Hepatocyte (in vitro differentiated cells): Measurements from ENCODE around the gene KRTAP19-6. TPM values are rescaled to one million over a fixed set of nuclear protein-coding genes. Genes with fewer than 3 reads are reported as not detected.

Source experiments
- DNase-seq: peaks from one replicate; pipeline ENCODE4 v3.0.0-alpha.2; 2016; ENCODE audit warnings: low spot score
- H2AFZ ChIP-seq: fragments of 200-600 bp; sonication (generic); 2 replicates; pipeline ENCODE4 v1.6.0; 2016; ENCODE audit warnings: antibody characterized with exemption, mild to moderate bottlenecking
- H3K27ac ChIP-seq: fragments of 200-600 bp; sonication (generic); 2 replicates; pipeline ENCODE4 v1.5.1; 2016; ENCODE audit warnings: mild to moderate bottlenecking
- H3K27me3 ChIP-seq: fragments of 200-600 bp; sonication (generic); 2 replicates; pipeline ENCODE4 v1.6.1; 2016
- H3K36me3 ChIP-seq: fragments of 200-600 bp; sonication (generic); replicated peaks from 2 replicates; pipeline ENCODE4 v1.5.1; 2016; ENCODE audit warnings: low read depth; ENCODE audit not compliant: insufficient read depth
- H3K4me1 ChIP-seq: fragments of 200-600 bp; sonication (generic); 2 replicates; pipeline ENCODE4 v1.5.1; 2016; ENCODE audit warnings: mild to moderate bottlenecking, moderate library complexity; ENCODE audit not compliant: insufficient read depth
- H3K4me2 ChIP-seq: fragments of 200-600 bp; sonication (generic); 2 replicates; pipeline ENCODE4 v1.6.0; 2016
- H3K4me3 ChIP-seq: fragments of 200-600 bp; sonication (generic); 2 replicates; pipeline ENCODE4 v1.5.1; 2016; ENCODE audit warnings: mild to moderate bottlenecking
- H3K79me2 ChIP-seq: fragments of 200-600 bp; sonication (generic); 2 replicates; pipeline ENCODE4 v1.6.0; 2017; ENCODE audit warnings: mild to moderate bottlenecking
- H3K9me2 ChIP-seq: fragments of 200-600 bp; sonication (generic); replicated peaks from 2 replicates; pipeline ENCODE4 v1.6.0; 2017; ENCODE audit warnings: mild to moderate bottlenecking; ENCODE audit not compliant: insufficient read depth
- H3K9me3 ChIP-seq: fragments of 200-600 bp; sonication (generic); 2 replicates; pipeline ENCODE4 v1.5.1; 2016; ENCODE audit warnings: low read depth, mild to moderate bottlenecking
- H4K20me1 ChIP-seq: fragments of 200-600 bp; sonication (generic); 2 replicates; pipeline ENCODE4 v1.6.0; 2016; ENCODE audit warnings: mild to moderate bottlenecking; ENCODE audit not compliant: insufficient read depth, poor library complexity, severe bottlenecking
- EZH2 ChIP-seq: fragments of 200-600 bp; sonication (generic); IDR thresholded peaks from 2 replicates; pipeline ENCODE4 v1.6.1; 2016; ENCODE audit warnings: antibody characterized with exemption, mild to moderate bottlenecking, borderline replicate concordance
- WGBS: methylation state at CpG from one replicate; pipeline ENCODE4 v1.1.6; 2016; ENCODE audit warnings: low lambda C conversion rate; ENCODE audit errors: missing lambda C conversion rate; 5-methylcytosine and 5-hydroxymethylcytosine counted together
- polyA plus RNA-seq: library from polyadenylated mRNA; unstranded; fragments of >200 nt; fragmentation: Nextera tagmentation; extraction: Ambion mirVana; gene quantifications from 2 replicates; pipeline ENCODE4 v1.2.1, GENCODE V29; 2016
- small RNA-seq: library from RNA; depleted of rRNA; stranded (forward); fragments of <200 nt; gene quantifications from one replicate; pipeline ENCODE3, GENCODE V24; 2014
- total RNA-seq: library from RNA; depleted of rRNA; stranded (reverse); fragments of >200 nt; gene quantifications from 2 replicates; pipeline ENCODE4 v1.2.3, GENCODE V29; 2014

KRTAP19-6 gene
- total and polyA plus RNA-seq, 2 experiments from 2014 or later = not detected

DNA sequence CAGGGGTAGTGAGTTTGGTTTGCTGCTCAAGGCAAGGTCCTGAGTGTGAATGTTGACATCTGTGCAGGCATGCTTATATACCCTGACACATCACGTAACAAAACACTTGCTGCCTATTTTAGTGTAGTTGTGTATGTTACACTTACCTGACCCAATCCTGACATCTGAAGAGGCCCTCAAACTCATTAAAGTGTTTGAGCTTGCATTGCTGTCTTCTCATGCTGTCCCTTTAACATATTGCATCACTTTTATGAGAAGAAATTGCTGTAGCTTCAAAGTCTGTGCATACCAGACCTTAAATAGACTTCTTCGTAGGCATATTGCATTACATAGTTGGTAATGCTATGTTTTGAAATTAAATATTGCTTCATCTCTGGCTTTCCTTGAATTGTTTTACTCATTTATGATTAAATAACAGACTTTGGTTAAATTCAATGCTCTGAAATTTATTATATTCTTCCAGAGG is 49.7 kb downstream of the KRTAP19-6 start, which contains the start of gene KRTAP19-3:
Gene KRTAP19-3 (minus strand): TSS at position 51 of the 466 bp plus-strand sequence. CDS start 56 bp downstream, outside the sequence.
- Histone ChIP-seq H3K9me2 (no peaks in the 10 kb centered on the region), H3K27ac (no peak within 1 kb of the TSS), H3K4me3 (no peak within 1 kb of the TSS), H4K20me1 (no peaks in the 10 kb centered on the region), H2AFZ (no peak within 1 kb of the TSS), H3K9me3 (no peaks in the 10 kb centered on the region), H3K36me3 (no peaks in the 10 kb centered on the region), H3K4me1 (no peaks in the 10 kb centered on the region), H3K4me2 (no peak within 1 kb of the TSS), H3K27me3 (no peaks in the 10 kb centered on the region), H3K79me2 (no peaks in the 10 kb centered on the region)
- DNase-seq = no peak
- TF ChIP-seq EZH2 = no peak
- WGBS = 77% methylated on average over 2 of the region's 2 CpGs

Small RNA genes within 50 kb of the gene (small RNA-seq; reads per million reads assigned to genes)
- not detected for gene AP000567.1
- gene KRTAP19-10P = not detected
- not detected for gene KRTAP19-11P
- not detected for gene KRTAP19-9P
- not detected for gene KRTAP22-2

Other genes starting within 250 kb of the KRTAP19-6 start
- gene KRTAP26-1, start 221.5 kb downstream of the KRTAP19-6 start, total RNA-seq = not detected in 2 replicates
- not detected in 2 replicates for gene KRTAP26-1, start 221.5 kb downstream of the KRTAP19-6 start, polyA plus RNA-seq
- not detected in 2 replicates for gene KRTAP27-1, start 204.2 kb downstream of the KRTAP19-6 start, total RNA-seq
- gene KRTAP27-1, start 204.2 kb downstream of the KRTAP19-6 start, polyA plus RNA-seq = not detected in 2 replicates
- gene KRTAP23-1, start 193.3 kb downstream of the KRTAP19-6 start, total RNA-seq = not detected in 2 replicates
- not detected in 2 replicates for gene KRTAP23-1, start 193.3 kb downstream of the KRTAP19-6 start, polyA plus RNA-seq
- gene KRTAP13-2, start 169.6 kb downstream of the KRTAP19-6 start, total RNA-seq = not detected in 2 replicates
- gene KRTAP13-2, start 169.6 kb downstream of the KRTAP19-6 start, polyA plus RNA-seq = not detected in 2 replicates
- gene KRTAP13-1, start 145.8 kb downstream of the KRTAP19-6 start, total RNA-seq = not detected in 2 replicates
- not detected in 2 replicates for gene KRTAP13-1, start 145.8 kb downstream of the KRTAP19-6 start, polyA plus RNA-seq
- not detected in 2 replicates for gene KRTAP13-3, start 115.9 kb downstream of the KRTAP19-6 start, total RNA-seq
- gene KRTAP13-3, start 115.9 kb downstream of the KRTAP19-6 start, polyA plus RNA-seq = not detected in 2 replicates
- not detected in 2 replicates for gene KRTAP13-4, start 111.6 kb downstream of the KRTAP19-6 start, total RNA-seq
- not detected in 2 replicates for gene KRTAP13-4, start 111.6 kb downstream of the KRTAP19-6 start, polyA plus RNA-seq
- gene KRTAP15-1, start 101.6 kb downstream of the KRTAP19-6 start, total RNA-seq = not detected in 2 replicates
- gene KRTAP15-1, start 101.6 kb downstream of the KRTAP19-6 start, polyA plus RNA-seq = not detected in 2 replicates
- gene KRTAP19-1, start 61.5 kb downstream of the KRTAP19-6 start, total RNA-seq = not detected in 2 replicates
- not detected in 2 replicates for gene KRTAP19-1, start 61.5 kb downstream of the KRTAP19-6 start, polyA plus RNA-seq
- gene KRTAP19-2, start 54.4 kb downstream of the KRTAP19-6 start, total RNA-seq = not detected in 2 replicates
- not detected in 2 replicates for gene KRTAP19-2, start 54.4 kb downstream of the KRTAP19-6 start, polyA plus RNA-seq
- not detected in 2 replicates for gene KRTAP19-3, start 49.9 kb downstream of the KRTAP19-6 start, total RNA-seq
- gene KRTAP19-3, start 49.9 kb downstream of the KRTAP19-6 start, polyA plus RNA-seq = not detected in 2 replicates
- not detected in 2 replicates for gene KRTAP19-4, start 44.7 kb downstream of the KRTAP19-6 start, total RNA-seq
- not detected in 2 replicates for gene KRTAP19-4, start 44.7 kb downstream of the KRTAP19-6 start, polyA plus RNA-seq
- not detected in 2 replicates for gene KRTAP19-5, start 39.7 kb downstream of the KRTAP19-6 start, total RNA-seq
- not detected in 2 replicates for gene KRTAP19-5, start 39.7 kb downstream of the KRTAP19-6 start, polyA plus RNA-seq
- gene KRTAP19-7, start 19.4 kb upstream of the KRTAP19-6 start, total RNA-seq = not detected in 2 replicates
- gene KRTAP19-7, start 19.4 kb upstream of the KRTAP19-6 start, polyA plus RNA-seq = not detected in 2 replicates
- gene KRTAP22-2, start 48.5 kb upstream of the KRTAP19-6 start, total RNA-seq = not detected in 2 replicates
- gene KRTAP22-2, start 48.5 kb upstream of the KRTAP19-6 start, polyA plus RNA-seq = not detected in 2 replicates
- not detected in 2 replicates for gene KRTAP6-3, start 50.6 kb upstream of the KRTAP19-6 start, total RNA-seq
- not detected in 2 replicates for gene KRTAP6-3, start 50.6 kb upstream of the KRTAP19-6 start, polyA plus RNA-seq
- not detected in 2 replicates for gene KRTAP6-2, start 57.0 kb upstream of the KRTAP19-6 start, total RNA-seq
- not detected in 2 replicates for gene KRTAP6-2, start 57.0 kb upstream of the KRTAP19-6 start, polyA plus RNA-seq
- gene KRTAP22-1, start 59.2 kb upstream of the KRTAP19-6 start, total RNA-seq = not detected in 2 replicates
- gene KRTAP22-1, start 59.2 kb upstream of the KRTAP19-6 start, polyA plus RNA-seq = not detected in 2 replicates
- not detected in 2 replicates for gene KRTAP6-1, start 72.1 kb upstream of the KRTAP19-6 start, total RNA-seq
- not detected in 2 replicates for gene KRTAP6-1, start 72.1 kb upstream of the KRTAP19-6 start, polyA plus RNA-seq
- not detected in 2 replicates for gene KRTAP20-1, start 74.6 kb upstream of the KRTAP19-6 start, total RNA-seq
- not detected in 2 replicates for gene KRTAP20-1, start 74.6 kb upstream of the KRTAP19-6 start, polyA plus RNA-seq
- gene KRTAP20-4, start 78.8 kb upstream of the KRTAP19-6 start, total RNA-seq = not detected in 2 replicates
- gene KRTAP20-4, start 78.8 kb upstream of the KRTAP19-6 start, polyA plus RNA-seq = not detected in 2 replicates
- not detected in 2 replicates for gene KRTAP20-2, start 93.3 kb upstream of the KRTAP19-6 start, total RNA-seq
- gene KRTAP20-2, start 93.3 kb upstream of the KRTAP19-6 start, polyA plus RNA-seq = not detected in 2 replicates
- gene KRTAP20-3, start 101.0 kb upstream of the KRTAP19-6 start, total RNA-seq = not detected in 2 replicates
- gene KRTAP20-3, start 101.0 kb upstream of the KRTAP19-6 start, polyA plus RNA-seq = not detected in 2 replicates
- gene KRTAP21-3, start 176.9 kb upstream of the KRTAP19-6 start, total RNA-seq = not detected in 2 replicates
- gene KRTAP21-3, start 176.9 kb upstream of the KRTAP19-6 start, polyA plus RNA-seq = not detected in 2 replicates
- gene KRTAP21-2, start 205.4 kb upstream of the KRTAP19-6 start, total RNA-seq = not detected in 2 replicates
- not detected in 2 replicates for gene KRTAP21-2, start 205.4 kb upstream of the KRTAP19-6 start, polyA plus RNA-seq
- not detected in 2 replicates for gene KRTAP21-1, start 213.6 kb upstream of the KRTAP19-6 start, total RNA-seq
- not detected in 2 replicates for gene KRTAP21-1, start 213.6 kb upstream of the KRTAP19-6 start, polyA plus RNA-seq